HepG2 (cell line): ENCODE results near the gene SSTR5. TPM values are rescaled to one million over a fixed set of nuclear protein-coding genes. Genes with fewer than 3 reads are reported as not detected.

Experiments
- ATAC-seq: fragments of 200-7000 bp; cut with Tn5 transposase; 3 replicates; pipeline ENCODE4 v1.9.1; 2020; ENCODE audit warnings: mild to moderate bottlenecking, moderate library complexity
- BruUV-seq: library from RNA; stranded (reverse); fragments of 400-500 nt; replicated peaks from 2 replicates; lab custom pipeline; 2021; lab: Mats Ljungman, UMichigan
- CTCF ChIA-PET: fragments of 300-600 bp; formaldehyde crosslinking; extraction: SDS; loops from one replicate; lab custom pipeline; 2021; ENCODE audit warnings: low total read pairs, inconsistent platforms, low intra/inter-chr PET ratio; lab: Yijun Ruan, JAX
- POLR2A ChIA-PET: fragments of 350-600 bp; sonication (Branson Sonifier 250); formaldehyde crosslinking; loops from one replicate; lab custom pipeline; 2020; ENCODE audit warnings: antibody characterized with exemption, inconsistent platforms; lab: Yijun Ruan, JAX
- DNase-seq: peaks from one replicate; pipeline ENCODE4 v3.0.0-alpha.2; 2015; ENCODE audit warnings: low spot score
- FAIRE-seq: peaks from 3 replicates; lab custom pipeline; 2011; peaks lifted over from hg19 to GRCh38; lab: Jason Lieb, UNC
- H2AFZ ChIP-seq: one replicate; pipeline ENCODE4 v1.6.1; 2011; ENCODE audit warnings: low read length, inconsistent platforms
- H3K27ac ChIP-seq: fragments of 300-600 bp; 3 replicates; pipeline ENCODE4 v1.8.0; 2011; ENCODE audit warnings: mixed run types, mild to moderate bottlenecking, mixed read lengths, low read length, inconsistent platforms; ENCODE audit not compliant: insufficient read depth; ENCODE audit errors: extremely low read length
- H3K27me3 ChIP-seq, 2 experiments: fragments of 200-600 bp in 1 of 2; 2 replicates in 1 of 2; 3 replicates in 1 of 2; pipeline versions ENCODE4 v1.6.0 to v1.8.0; 2011; ENCODE audit warnings: low read length in 2 of 2, mild to moderate bottlenecking in 2 of 2, moderate library complexity in 2 of 2, inconsistent platforms in 1 of 2; ENCODE audit not compliant: insufficient read depth in 2 of 2, control insufficient read depth in 1 of 2
- H3K36me3 ChIP-seq, 2 experiments: fragments of 200-600 bp in 1 of 2; replicated peaks in 1 of 2; 2 replicates in 1 of 2; 3 replicates in 1 of 2; pipeline versions ENCODE4 v1.5.1 to v1.8.0; 2011; ENCODE audit warnings: low read length in 2 of 2, inconsistent platforms in 1 of 2; ENCODE audit not compliant: insufficient read depth in 2 of 2, control insufficient read depth in 1 of 2
- H3K4me1 ChIP-seq: 2 replicates; pipeline ENCODE4 v1.5.1; 2012; ENCODE audit warnings: low read length, inconsistent platforms; ENCODE audit not compliant: insufficient read depth
- H3K4me2 ChIP-seq: 2 replicates; pipeline ENCODE4 v1.6.0; 2011; ENCODE audit warnings: low read depth, low read length, inconsistent platforms
- H3K4me3 ChIP-seq, 3 experiments: fragments of 200-600 bp in 1 of 3; sonication (generic), shearing (Covaris generic) in 1 of 3; replicated peaks in 1 of 3; 2 replicates each; pipeline ENCODE4 v1.5.1; 2011 to 2016; ENCODE audit warnings: low read length in 3 of 3, inconsistent platforms in 2 of 3, low read depth in 2 of 3, mild to moderate bottlenecking in 2 of 3, control low read depth in 1 of 3, mixed read lengths in 1 of 3; ENCODE audit not compliant: insufficient read depth in 1 of 3
- H3K79me2 ChIP-seq: one replicate; pipeline ENCODE4 v1.6.1; 2011; ENCODE audit warnings: low read length, inconsistent platforms; ENCODE audit not compliant: insufficient read depth
- H3K9ac ChIP-seq: 2 replicates; pipeline ENCODE4 v1.6.0; 2011; ENCODE audit warnings: mild to moderate bottlenecking, low read depth, low read length, inconsistent platforms; ENCODE audit not compliant: insufficient read depth
- H3K9me3 ChIP-seq: 2 replicates; pipeline ENCODE4 v1.5.1; 2012; ENCODE audit warnings: mild to moderate bottlenecking, low read length
- H4K20me1 ChIP-seq: 2 replicates; pipeline ENCODE4 v1.6.0; 2011; ENCODE audit warnings: inconsistent platforms, mild to moderate bottlenecking, low read length, moderate library complexity; ENCODE audit not compliant: insufficient read depth
- EED ChIP-seq: sonication (generic); formaldehyde crosslinking; IDR thresholded peaks from 2 replicates; pipeline ENCODE4 v1.5.0; 2020; ENCODE audit warnings: mild to moderate bottlenecking, missing genetic modification reagents
- HIVEP1 ChIP-seq: sonication (generic); formaldehyde crosslinking; IDR thresholded peaks from 2 replicates; pipeline ENCODE4 v1.4.0; 2020; ENCODE audit warnings: mild to moderate bottlenecking, missing genetic modification reagents
- HMG20B ChIP-seq: conservative IDR thresholded peaks from 2 replicates; pipeline ENCODE4 v1.6.1; 2016; ENCODE audit warnings: missing genetic modification reagents, missing compliant biosample characterization
- MAFK ChIP-seq, 2 experiments: IDR thresholded peaks in 1 of 2; conservative IDR thresholded peaks in 1 of 2; 2 replicates each; pipeline ENCODE4 v1.6.1; 2011; ENCODE audit warnings: improper control_type of control experiment in 2 of 2, low read length in 2 of 2
- NFKBIZ ChIP-seq: IDR thresholded peaks from 2 replicates; pipeline ENCODE4 v1.6.1; 2018; ENCODE audit warnings: missing genetic modification reagents, missing compliant biosample characterization
- PAWR ChIP-seq: sonication (generic); formaldehyde crosslinking; IDR thresholded peaks from 2 replicates; pipeline ENCODE4 v1.4.0; 2020; ENCODE audit warnings: missing genetic modification reagents, mild to moderate bottlenecking, borderline replicate concordance
- SATB2 ChIP-seq: sonication (generic); formaldehyde crosslinking; IDR thresholded peaks from 2 replicates; pipeline ENCODE4 v1.5.0; 2020; ENCODE audit warnings: missing genetic modification reagents
- SMARCE1 ChIP-seq: fragments of 450-650 bp; IDR thresholded peaks from 2 replicates; pipeline ENCODE4 v1.6.1; 2017; ENCODE audit warnings: borderline replicate concordance
- SRF ChIP-seq: IDR thresholded peaks from 2 replicates; pipeline ENCODE4 v1.6.1; 2011; ENCODE audit warnings: mild to moderate bottlenecking, low read depth, low read length, moderate library complexity
- SRSF1 ChIP-seq: fragments of 200-400 bp; formaldehyde crosslinking; optimal IDR thresholded peaks from 2 replicates; pipeline ENCODE3; 2017; ENCODE audit warnings: mild to moderate bottlenecking, low read depth, low read length, moderate library complexity
- ZNF350 ChIP-seq: sonication (generic); formaldehyde crosslinking; IDR thresholded peaks from 2 replicates; pipeline ENCODE4 v1.4.0; 2020; ENCODE audit warnings: mild to moderate bottlenecking, low read depth, missing genetic modification reagents, borderline replicate concordance
- ZNF383 ChIP-seq: sonication (generic); formaldehyde crosslinking; IDR thresholded peaks from 2 replicates; pipeline ENCODE4 v1.4.0; 2020; ENCODE audit warnings: missing genetic modification reagents, mild to moderate bottlenecking, borderline replicate concordance
- ZNF547 ChIP-seq: sonication (generic); formaldehyde crosslinking; IDR thresholded peaks from 2 replicates; pipeline ENCODE4 v1.5.1; 2020; ENCODE audit warnings: mild to moderate bottlenecking, missing genetic modification reagents
- ZNF562 ChIP-seq: sonication (generic); formaldehyde crosslinking; IDR thresholded peaks from 2 replicates; pipeline ENCODE4 v1.8.0; 2022; ENCODE audit warnings: missing genetic modification reagents, borderline replicate concordance
- ZSCAN12 ChIP-seq: sonication (generic); formaldehyde crosslinking; IDR thresholded peaks from 2 replicates; pipeline ENCODE4 v1.9.0; 2021; ENCODE audit warnings: mild to moderate bottlenecking, missing genetic modification reagents
- WGBS: methylation state at CpG from one replicate; pipeline ENCODE4 v1.1.6; 2017; ENCODE audit warnings: low lambda C conversion rate; 5-methylcytosine and 5-hydroxymethylcytosine counted together
- in situ Hi-C: cut with HindIII; loops from 2 replicates; pipeline ENCODE4 v1.10.0; 2017; ENCODE audit warnings: low pct_unique_long_range_greater_than_20kb; ENCODE audit not compliant: extremely low pct_ligation_motif_present
- intact Hi-C: fragments of 100-400 bp; cut with micrococcal nuclease; formaldehyde crosslinking; loops from one replicate; pipeline ENCODE4 v1.10.0; 2022; ENCODE audit not compliant: unreplicated experiment
- polyA plus RNA-seq, 8 experiments: library from polyadenylated mRNA; depleted of rRNA in 3 of 8; stranded (reverse) in 7 of 8; unstranded in 1 of 8; fragments of >200 nt; fragmentation: Illumina TruSeq in 4 of 8; extraction: Trizol in 4 of 8; gene quantifications; 2 replicates each; pipeline versions ENCODE4 v1.2.1 to v1.2.3, GENCODE V29; 2011 to 2016; ENCODE audit warnings: low read depth in 4 of 8, missing spikeins in 1 of 8, mixed read lengths in 1 of 8; ENCODE audit not compliant: insufficient read depth in 1 of 8
- total RNA-seq, 5 experiments: library from RNA; depleted of rRNA; stranded (reverse); fragments of >200 nt; fragmentation: Illumina TruSeq; extraction: Trizol; gene quantifications; 2 replicates each; pipeline ENCODE4 v1.2.3, GENCODE V29; 2016; ENCODE audit warnings: low read depth in 1 of 5
- TF ChIP-seq, protein P1 (sequence below): sonication (generic); formaldehyde crosslinking; IDR thresholded peaks from 2 replicates; pipeline ENCODE4 v1.8.0; 2022; ENCODE audit warnings: mild to moderate bottlenecking, missing genetic modification reagents, moderate library complexity
- TF ChIP-seq, protein P2 (sequence below): sonication (generic); formaldehyde crosslinking; IDR thresholded peaks from 2 replicates; pipeline ENCODE4 v1.5.0; 2020; ENCODE audit warnings: mild to moderate bottlenecking, missing genetic modification reagents, borderline replicate concordance

The SSTR5 gene
- total and polyA plus RNA-seq, 2 of the 13 experiments (the other 11 are each of a cell fraction or from before 2014, with no cell fraction given), result 0.20 to 0.49 TPM

DNA sequence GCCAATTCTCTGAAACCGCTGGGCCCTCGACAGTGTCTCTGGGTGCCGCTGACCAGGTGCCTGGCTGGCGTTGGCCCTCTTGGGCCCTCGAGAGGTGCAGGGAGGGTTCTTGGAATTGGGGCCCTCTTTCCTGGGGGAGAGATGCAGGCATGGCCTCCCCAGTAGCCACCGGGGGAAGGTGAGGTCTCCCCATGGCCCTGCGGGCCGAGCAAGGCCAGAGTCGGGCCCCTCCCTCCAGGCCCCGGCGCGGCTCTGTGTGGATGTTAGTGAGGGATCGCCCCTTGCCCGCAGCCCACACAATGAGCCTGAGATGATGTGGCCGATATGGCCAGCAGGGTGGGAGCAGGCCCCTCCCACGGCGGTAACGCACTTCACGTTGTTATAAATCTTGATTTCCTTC lies 46.6 kb downstream of the SSTR5 start:
- Histone ChIP-seq H3K9ac (no peak overlapping the region), H3K4me2 (no peak overlapping the region), H3K9me3 (no peaks in the 10 kb centered on the region), H3K27me3 (peaks cover 33 to 65% of the 10 kb centered on the region in 2 experiments; a peak in 4 of 5 replicates), H4K20me1 (0 out of 2 replicates have a peak, but pooled peaks cover 2% of the 10 kb centered on the region), H3K27ac (no peak overlapping the region), H3K4me3 (no peak overlapping the region)
- no CpG with 5 or more reads among the region's 19 CpGs for WGBS
- intact Hi-C loops (no loop called here), in situ Hi-C loops (no loop called here)
- no peak for ATAC-seq
- FAIRE-seq, result no peak
- BruUV-seq, result no TSS peak
- POLR2A ChIA-PET, result no interaction called here
- TF ChIP-seq SRF, result no peak
- TF ChIP-seq PAWR, result no peak
- TF ChIP-seq NFKBIZ, result no peak
- TF ChIP-seq EED, result no peak
- no peak for TF ChIP-seq HIVEP1
- TF ChIP-seq, protein P1, sequence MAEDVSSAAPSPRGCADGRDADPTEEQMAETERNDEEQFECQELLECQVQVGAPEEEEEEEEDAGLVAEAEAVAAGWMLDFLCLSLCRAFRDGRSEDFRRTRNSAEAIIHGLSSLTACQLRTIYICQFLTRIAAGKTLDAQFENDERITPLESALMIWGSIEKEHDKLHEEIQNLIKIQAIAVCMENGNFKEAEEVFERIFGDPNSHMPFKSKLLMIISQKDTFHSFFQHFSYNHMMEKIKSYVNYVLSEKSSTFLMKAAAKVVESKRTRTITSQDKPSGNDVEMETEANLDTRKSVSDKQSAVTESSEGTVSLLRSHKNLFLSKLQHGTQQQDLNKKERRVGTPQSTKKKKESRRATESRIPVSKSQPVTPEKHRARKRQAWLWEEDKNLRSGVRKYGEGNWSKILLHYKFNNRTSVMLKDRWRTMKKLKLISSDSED (CRISPR knock-in tag), result no peak
- no peak for TF ChIP-seq ZNF383 (CRISPR knock-in tag)
- no peak for TF ChIP-seq HMG20B (CRISPR knock-in tag)
- TF ChIP-seq ZNF350, result no peak
- TF ChIP-seq SATB2 (CRISPR knock-in tag), result no peak
- TF ChIP-seq SMARCE1, result no peak
- TF ChIP-seq, protein P2, sequence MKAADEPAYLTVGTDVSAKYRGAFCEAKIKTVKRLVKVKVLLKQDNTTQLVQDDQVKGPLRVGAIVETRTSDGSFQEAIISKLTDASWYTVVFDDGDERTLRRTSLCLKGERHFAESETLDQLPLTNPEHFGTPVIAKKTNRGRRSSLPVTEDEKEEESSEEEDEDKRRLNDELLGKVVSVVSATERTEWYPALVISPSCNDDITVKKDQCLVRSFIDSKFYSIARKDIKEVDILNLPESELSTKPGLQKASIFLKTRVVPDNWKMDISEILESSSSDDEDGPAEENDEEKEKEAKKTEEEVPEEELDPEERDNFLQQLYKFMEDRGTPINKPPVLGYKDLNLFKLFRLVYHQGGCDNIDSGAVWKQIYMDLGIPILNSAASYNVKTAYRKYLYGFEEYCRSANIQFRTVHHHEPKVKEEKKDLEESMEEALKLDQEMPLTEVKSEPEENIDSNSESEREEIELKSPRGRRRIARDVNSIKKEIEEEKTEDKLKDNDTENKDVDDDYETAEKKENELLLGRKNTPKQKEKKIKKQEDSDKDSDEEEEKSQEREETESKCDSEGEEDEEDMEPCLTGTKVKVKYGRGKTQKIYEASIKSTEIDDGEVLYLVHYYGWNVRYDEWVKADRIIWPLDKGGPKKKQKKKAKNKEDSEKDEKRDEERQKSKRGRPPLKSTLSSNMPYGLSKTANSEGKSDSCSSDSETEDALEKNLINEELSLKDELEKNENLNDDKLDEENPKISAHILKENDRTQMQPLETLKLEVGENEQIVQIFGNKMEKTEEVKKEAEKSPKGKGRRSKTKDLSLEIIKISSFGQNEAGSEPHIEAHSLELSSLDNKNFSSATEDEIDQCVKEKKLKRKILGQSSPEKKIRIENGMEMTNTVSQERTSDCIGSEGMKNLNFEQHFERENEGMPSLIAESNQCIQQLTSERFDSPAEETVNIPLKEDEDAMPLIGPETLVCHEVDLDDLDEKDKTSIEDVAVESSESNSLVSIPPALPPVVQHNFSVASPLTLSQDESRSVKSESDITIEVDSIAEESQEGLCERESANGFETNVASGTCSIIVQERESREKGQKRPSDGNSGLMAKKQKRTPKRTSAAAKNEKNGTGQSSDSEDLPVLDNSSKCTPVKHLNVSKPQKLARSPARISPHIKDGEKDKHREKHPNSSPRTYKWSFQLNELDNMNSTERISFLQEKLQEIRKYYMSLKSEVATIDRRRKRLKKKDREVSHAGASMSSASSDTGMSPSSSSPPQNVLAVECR (CRISPR knock-in tag), result no peak
- TF ChIP-seq SRSF1, result no peak
- TF ChIP-seq MAFK (conservative IDR thresholded peaks at IDR 0.05 in 1 of 2, IDR thresholded peaks at IDR 0.05 in 1 of 2; ENCODE audit: low read length in 2 of 2), result no peak
- TF ChIP-seq ZSCAN12 (CRISPR knock-in tag), result no peak
- no peak for TF ChIP-seq ZNF547 (CRISPR knock-in tag)
- no peak for TF ChIP-seq ZNF562
- TF ChIP-seq, all 625 proteins: peak for 0
- no peaks in the 10 kb centered on the region for H3K36me3 ChIP-seq
- H3K4me1 ChIP-seq, result no peaks in the 10 kb centered on the region
- no peaks in the 10 kb centered on the region for H3K79me2 ChIP-seq
- CTCF ChIA-PET, result no interaction called here
- no peak overlapping the region for H2AFZ ChIP-seq
- DNase-seq, result no peak
